Activated gamma-delta T cell treated with anti-CD3 and anti-CD28 coated beads, Interleukin-2, amount 50 U/mL, for 16 hours (primary cell): Measurements from ENCODE around the gene STAC2.
"Not testable (repeated sequence)": the region's sequence is repeated elsewhere in the genome, so short reads cannot be mapped to it uniquely, and the experiment has no call there.

Experiments
- DNase-seq: peaks from one replicate; pipeline ENCODE4 v3.0.0-alpha.2; 2020; ENCODE audit warnings: low read depth

Gene STAC2

DNA sequence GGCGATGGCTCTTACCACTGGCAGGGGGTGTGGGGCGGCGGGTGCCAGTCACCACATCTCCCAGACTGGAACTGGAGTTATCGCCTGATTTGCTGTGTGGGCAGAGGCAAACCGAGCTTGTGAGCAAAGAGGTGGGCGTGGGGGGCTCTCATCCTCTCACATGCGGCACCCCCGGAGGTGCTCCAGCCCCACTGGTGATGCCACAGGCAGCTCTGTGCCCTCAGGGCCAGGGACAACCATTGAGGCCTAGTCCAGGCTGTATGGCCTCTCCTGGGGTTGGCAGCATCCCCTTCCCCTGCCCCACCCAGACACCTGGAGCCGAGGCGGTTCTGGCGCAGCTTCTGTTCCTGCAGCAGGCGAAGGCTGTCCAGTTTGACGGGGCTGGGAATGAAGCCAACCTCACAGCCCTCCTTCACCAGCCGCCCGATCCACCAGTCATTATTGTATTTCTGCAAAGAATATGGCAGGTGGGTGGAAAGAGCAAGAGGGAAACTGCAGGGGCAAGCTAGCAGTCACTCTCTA is 39.2 kb downstream of the STAC2 start:
- no peak for DNase-seq

DNA sequence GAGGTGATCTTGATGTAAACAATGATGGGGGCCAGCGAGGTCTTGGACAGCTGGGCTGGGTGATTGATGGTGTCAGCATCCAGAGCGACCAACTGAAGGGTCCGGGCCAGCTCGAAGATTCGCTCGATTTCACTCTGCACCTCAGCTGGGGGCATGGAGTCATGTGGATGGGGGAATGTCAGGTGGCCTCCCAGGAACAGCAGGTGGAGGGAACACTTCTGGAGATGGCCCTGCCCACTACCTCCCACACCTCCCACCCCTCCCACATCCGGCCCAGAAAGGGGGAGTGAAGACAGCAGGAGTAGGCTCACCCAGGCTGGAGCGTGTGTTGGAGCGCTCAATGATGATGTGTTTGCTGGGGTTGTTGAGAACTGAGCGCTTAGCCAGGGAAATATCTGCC is 42.0 kb downstream of the STAC2 start:
- DNase-seq = no peak

DNA sequence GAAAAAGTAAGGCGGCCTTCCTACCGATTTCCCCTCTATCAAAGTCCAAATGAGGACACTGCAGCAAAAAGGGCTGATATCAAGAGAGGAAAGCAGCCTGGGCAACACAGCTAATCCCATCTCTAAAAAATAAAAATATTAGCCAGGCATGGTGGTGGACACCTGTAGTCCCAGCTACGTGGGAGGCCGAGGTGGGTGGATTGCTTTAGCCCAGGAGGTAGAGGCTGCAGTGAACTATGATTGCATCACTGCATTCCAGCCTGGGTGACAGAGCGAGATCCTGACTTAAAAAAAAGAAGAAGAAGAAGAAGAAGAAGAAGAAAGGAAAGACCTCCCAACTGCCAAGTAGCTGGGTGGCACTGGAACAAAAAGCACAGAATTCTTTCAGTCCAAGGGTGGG is 42.7 kb downstream of the STAC2 start:
- DNase-seq = no peak

DNA sequence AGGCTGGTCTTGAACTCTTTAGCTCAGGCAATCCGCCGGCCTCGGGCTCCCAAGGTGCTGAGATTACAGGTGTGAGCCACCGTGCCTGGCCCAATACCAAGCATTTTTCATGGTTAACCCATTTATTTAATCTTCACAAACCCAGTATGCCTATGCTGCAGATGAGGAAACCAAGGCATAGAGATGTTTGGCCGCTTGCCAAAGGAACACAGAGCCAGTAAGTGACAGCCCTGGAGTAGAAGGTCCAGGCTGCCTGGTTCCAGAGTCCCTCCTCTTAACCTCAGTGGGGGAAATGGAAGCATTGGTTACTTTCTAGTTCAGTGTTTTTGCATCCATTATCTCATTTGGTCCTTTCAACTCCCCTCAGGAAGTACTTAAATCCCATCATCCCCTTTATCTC is 44.4 kb downstream of the STAC2 start:
- DNase-seq = no peak

DNA sequence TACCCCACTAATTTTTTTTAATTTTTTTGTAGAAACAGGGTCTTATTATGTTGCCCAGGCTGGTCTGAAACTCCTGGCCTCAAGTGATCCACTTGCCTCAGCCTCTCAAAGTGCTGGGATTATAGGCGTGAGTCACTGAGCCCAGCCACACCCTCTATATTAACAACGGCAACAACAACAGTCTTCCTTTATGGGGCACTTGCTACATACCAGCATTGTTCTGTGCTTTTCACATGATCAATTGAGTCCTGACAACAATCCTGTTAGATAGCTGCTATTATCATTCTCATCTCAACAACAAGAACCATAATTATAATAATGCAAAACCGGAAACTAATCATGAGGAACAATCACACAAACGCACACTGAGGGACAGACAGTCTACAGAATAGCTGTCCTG is 47.2 kb downstream of the STAC2 start:
- no peak for DNase-seq

DNA sequence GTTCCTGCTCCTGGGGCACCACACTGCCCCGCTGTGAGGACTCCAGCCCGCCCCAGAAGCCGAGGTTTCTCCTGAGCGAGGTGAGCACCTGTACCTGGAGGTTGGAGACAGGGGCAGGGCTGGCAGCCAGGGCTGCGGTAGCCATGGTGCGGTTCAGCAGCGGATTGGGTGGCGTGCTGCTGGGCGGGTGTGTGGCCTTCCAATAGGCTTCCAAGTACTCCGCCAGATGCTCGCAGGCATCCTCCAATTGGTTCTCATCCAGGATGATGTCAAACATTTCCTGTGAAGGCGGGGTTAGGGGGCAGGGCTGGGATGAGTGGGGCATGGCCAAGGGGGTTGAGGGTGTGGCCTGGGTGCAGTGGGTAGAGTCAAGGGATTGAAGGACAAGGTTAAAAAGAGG is 48.5 kb downstream of the STAC2 start:
- no peak for DNase-seq

DNA sequence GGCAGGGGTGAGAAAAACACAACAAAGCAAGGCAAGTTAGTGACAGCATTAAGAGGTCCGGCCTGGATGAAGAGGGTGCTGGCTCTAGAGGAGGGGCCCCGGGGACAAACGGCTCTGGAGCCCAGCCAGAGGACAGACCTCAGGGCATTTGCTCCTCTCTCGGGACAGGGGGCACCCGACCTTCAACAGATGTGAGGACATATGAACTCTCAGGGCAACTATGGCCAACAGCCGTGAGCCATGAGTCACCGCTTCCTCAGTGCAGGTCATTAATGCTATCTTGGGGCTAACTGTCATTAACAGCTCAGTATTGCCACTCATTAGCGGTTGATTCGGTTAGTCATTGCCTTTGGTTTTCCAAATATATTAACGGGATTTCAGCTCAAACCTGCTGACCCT is 50.1 kb downstream of the STAC2 start:
- no peak for DNase-seq

DNA sequence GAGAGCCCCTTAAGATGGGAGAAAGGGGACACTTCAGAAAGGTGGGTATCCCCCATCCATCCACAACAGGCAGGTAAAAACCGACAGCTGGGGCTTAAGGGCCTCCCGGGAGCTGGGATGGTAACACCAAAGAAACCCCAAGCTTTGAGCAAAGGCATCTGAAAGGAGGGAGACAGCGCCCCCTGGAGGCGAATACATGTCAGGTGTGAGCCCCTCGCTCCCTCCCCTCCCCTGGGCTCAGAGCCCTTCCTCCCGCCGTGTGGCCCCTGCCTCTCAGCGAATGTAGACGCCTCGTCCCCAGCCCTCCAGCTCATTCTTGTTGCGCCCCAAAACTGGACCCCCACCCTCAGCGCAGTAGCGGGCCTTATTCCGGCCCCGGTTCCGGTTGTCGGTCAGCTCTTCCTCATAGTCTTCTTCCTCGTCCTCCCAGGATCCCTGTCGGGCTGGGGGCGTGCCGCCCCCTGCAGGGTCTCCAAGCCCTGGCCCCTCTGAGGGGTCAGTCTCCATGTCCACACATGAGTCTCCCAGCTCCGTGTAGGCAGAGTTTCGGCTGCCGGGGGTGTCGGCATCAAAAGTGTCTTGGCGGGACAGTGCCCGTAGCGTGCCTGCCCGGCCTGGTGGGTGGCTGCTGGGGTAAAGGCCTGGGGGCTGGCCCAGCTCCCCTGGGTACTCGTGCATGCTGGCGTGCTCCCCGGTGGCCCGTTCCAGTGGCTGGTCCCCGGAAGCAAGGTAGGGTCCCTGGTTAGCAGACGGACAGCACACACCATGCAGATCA is 50.6 kb downstream of the STAC2 start:
- DNase-seq = peak; percentile 69

DNA sequence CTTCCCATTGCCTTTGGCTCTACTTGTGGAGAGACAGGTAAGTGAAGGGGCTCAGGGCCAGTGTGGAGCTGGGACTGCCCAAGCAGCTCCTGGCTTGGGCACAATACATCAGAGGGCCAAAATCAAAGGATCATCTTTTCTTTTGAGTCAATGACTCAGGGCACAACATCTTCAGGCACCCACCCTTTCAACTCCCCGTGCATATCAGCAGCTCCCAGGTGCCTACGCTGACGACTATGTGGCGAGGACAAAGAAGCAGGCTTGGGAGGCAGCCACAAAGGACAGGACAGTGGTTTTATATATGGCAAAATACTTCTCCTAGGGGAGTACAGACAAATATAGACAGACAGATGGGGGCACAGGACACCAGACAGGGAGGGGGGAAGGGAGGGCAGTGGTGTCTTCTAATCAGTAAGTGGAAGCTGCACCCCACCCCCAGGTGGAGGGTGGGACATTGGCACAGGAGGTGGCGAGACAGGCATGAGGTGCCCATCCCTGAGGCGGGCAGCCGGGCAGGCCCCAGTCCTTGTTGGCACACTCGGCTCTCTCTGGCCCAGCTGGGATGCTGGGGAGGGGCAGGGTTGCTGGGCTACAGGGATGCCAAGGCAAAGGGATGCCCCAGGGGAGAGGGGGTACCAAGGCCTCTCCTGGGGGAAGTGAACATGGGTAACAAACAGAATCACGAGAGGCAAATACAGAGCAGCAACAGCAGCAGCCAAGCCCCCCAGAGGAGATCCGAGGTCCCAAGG is 52.0 kb downstream of the STAC2 start:
- DNase-seq = no peak

DNA sequence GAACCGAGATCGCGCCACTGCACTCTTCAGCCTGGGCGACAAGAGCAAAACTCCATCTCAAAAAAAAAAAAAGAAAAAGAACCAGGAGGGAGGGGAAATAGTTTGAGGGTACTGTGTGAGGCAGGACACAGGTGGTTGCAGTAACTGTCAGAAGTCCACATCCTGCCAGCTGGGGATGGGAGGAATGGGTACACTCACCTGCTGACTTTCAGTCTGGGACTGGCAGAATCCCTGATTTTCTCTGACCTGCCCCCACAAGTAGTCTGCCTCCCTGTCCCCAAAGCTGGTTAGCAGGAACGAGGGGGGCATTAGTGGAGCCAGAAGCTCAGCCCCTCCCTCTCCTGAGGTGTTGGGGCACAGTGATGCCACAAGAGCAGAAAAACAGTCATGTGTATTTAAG is 52.7 kb downstream of the STAC2 start:
- DNase-seq = no peak

DNA sequence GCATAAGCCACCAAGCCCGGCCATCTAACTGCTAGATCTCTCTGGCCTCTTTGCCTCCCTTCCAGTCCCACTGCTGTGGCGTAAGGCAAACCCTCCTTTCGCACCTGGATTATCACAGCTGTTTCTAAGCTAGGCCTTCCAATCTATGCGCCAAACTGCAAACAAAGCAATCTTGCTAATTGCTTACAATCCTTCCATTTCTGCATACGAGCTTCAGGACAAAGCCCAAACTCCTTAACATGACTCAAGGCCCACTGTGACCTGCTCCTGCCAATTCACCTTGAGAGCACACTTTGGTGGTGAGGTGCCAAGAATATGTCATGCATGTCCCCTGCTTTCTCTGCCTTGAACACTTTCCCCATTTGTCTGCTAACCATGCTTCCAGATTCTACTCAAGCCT is 53.8 kb downstream of the STAC2 start:
- no peak for DNase-seq

DNA sequence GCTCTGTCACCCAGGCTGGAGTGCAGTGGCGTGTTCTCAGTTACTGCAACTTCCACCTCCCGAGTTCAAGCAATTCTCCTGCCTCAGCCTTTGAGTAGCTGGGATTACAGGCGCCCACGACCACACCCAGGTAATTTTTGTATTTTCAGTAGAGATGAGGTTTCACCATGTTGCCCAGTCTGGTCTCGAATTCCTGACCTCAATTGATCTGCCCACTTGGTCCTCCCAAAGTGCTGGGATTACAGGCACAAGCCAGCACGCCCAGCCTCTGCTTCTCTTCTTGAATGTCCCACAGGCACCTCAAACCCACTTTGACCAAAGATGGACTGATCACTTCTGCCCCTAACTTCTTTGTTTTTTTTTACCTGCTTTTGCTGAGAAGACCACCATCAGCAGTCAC is 55.2 kb downstream of the STAC2 start:
- no peak for DNase-seq

DNA sequence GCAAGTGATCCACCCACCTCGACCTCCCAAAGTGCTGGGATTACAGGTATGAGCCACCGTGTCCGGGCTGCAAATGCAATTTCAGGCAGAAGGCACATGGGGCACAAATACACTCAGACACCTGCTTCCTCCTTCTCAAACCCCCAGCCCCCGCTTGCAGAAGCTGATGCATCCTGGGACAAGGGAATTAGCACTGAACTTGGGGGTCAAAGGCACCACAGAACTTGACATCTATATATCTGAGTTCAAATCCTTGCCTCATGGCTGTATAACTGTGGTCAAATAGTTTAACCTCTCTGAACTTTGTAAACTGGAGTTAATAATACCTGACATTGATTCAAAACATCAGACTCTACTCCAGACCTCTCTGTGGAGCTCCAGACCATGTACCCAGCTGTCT is 55.6 kb downstream of the STAC2 start:
- DNase-seq = no peak

DNA sequence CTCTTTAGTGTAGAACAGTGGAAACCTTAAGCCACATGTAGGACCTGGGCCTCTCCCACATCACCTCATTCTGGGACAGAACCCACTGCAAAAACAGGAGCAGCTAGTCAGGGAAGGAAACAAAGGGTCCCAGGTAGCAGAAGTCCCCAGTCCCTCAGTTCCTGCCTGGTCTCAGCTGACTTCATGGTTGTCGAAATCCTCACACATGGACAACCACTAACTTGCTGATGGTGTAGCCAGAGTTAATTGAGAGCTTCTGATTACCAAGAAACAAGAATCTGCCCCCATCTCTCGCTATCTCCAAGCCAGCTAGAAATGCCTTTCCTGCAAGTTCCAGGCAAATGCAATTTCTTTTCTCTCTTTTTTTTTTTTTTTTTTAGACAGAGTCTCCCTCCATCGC is 56.2 kb downstream of the STAC2 start:
- no peak for DNase-seq

DNA sequence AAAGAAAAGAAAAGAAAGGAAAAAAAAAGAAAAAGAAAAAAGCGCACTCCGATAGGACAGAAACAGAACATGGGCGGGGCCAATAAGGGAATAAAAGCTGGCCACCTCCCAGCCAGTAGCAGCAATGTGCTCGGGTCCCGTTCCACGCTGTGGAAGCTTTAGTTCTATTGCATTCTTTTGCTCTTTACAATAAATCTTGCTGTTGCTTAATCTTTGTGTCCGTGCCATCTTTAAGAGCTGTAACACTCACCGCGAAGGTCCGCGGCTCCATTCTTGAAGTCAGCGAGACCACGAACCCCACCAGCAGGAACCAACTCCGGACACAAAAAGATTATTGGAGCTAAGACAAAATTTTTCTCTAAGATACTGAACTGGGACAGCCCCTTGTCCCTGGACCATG is 56.6 kb downstream of the STAC2 start:
- no peak for DNase-seq

DNA sequence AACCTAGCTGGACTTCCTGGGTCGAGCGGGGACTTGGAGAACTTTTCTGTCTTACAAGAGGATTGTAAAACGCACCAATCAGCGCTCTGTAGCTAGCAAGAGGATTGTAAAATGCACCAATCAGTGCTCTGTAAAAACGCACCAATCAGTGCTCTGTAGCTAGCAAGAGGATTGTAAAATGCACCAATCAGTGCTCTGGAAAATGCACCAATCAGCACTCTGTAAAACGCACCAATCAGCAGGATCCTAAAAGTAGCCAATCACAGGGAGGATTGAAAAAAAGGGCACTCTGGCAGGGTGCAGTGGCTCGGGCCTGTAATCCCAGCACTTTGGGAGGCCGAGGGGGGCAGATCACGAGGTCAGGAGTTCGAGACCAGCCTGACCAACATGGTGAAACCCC is 57.2 kb downstream of the STAC2 start:
- not testable (repeated sequence) for DNase-seq

DNA sequence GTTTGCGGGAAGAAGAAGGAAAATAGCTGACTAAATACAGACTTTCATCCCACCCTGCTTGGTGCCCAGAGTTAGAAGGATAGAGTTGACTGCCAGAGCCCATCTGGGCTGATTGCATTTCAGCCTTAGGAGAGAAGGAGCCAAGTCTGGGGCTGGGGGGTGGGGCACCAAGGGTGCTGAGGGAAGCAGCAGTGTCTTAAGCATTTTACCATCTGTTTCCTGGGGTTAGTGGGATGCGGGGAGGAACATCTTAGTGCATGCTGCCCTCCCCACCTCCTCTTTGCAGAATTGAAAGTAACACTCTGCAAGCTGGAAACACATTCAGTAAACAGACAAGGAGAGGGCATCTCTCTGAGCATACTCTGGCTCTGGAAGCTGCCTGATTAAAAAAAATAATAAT is 58.3 kb downstream of the STAC2 start:
- no peak for DNase-seq

DNA sequence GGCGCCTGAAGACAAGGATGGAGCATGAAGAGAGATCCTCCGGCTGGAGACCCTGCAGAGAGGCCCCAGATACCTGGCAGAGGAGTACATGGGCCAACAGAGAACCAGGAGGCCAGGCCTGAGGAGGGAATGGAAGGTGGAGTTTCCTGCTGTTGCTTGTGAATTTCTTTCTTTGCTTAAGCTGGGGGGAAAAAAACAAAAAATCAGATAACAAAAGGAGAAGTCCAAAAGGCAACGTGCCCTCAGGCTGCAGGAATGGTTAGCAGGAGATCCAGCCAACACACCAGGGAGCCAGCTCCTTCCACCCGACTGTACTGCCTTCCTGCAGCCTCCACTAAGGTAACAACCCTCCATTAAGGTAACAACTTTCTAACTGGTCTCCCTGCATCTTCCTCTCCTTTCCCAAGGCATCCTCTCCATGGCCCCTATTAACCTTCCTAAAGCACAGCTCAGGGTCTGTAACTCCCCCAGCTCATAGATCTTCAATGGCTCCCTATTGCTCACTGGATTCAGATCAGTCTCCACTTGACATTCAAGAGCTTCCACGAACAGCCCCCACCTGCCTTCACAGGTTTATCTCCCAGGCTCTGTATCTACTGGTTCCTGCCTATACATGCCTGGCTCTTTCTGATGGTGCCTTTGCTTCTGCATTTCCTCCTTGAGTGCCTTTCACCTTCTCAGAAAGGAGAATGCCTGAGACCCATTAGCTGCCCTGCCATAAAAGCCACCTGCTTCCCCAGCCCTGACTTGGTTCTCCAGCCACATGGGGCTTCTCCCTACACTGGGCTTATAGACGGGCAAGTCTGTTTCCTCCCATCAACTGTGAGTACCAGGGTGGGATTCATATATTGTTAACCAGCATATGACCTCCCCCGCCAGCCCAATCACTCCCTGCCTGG is 59.1 kb downstream of the STAC2 start:
- DNase-seq = no peak

DNA sequence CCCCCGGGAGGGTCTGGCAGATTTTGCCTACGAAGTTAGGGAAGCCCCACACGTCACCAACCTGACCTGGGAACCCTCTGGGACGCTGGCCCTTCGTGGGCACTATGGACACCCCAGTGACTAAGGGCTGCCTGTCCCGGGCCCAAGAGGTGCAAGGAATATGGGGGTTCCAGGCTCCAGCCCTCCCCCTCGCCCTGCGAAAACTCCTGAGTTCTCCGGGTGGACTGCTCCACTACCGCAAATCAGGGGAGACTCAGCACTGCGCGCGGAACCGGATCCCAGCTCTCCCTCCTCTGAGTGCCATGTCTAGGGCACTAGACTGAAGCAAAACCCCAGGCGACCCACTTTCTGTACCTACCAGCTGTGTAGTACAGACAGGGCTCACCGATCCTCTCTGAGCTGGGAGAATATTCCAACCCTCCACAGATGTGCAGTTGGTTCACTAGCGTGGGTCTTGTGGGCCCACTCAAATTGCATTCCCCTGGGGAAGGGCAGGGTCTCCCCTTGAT is 59.9 kb downstream of the STAC2 start, which contains the start of gene ARL5C:
ARL5C (minus strand) TSS at position 321 of the 509 bp plus-strand sequence. CDS start 401 bp downstream, outside the sequence.
- no peak for DNase-seq

DNA sequence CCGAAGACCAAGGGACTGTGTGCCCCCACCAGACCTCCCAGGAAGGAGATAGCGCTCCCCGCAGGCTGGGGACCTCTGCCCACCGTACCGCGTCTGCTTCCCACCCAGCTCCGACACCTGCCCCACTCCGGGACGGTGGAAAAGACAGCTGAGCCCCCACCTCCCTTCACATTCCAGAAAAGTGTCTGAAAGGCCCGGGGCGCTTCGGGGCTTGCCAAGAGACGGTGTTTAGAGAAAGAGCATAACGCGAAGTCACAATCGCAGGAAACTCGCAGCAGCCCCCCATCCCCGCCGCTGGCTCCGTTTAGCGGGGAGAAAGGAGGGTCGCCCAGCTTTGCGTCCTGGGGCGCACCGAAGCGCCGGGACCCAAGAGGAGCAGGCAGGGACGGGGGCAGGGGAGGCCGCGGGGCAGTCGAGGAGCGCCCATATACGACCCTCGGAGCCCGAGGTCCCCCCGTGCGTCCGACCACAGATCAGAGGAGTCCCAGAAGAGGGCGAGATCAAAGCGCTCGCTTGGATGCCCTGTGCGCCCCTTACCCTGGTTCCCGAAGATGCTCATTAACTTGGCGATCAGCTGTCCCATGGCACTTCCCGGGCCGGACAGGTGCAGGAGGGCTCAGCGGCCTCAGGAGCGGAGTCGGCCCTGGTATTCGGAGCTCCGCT is 60.4 kb downstream of the STAC2 start:
- no peak for DNase-seq

DNA sequence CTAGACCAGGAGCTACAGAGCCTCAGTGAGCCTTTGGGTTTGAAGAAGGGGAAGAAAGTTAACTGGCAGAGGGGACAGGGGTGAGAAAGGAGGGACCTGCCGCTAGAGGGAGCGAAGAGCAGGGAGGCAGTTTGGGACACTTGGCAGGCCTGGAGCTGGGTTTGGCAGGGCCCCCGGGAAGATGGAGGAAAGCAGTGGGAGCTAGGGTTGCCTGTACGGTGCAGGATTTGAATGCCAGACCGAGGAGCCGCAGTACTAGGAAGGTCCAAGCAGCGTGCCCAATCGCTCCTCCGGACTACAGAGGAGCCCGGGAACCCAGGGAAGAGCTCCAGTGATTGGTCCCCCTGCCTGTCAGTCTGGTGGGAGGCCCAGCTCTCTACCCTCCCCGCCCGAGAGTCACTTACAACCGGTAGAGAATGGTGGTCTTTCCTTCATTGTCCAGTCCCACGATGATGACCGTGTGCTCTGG is 61.0 kb downstream of the STAC2 start:
- DNase-seq = peak; percentile 62
